Measurements from ENCODE around the gene CGB8.
"Not testable (repeated sequence)": the region's sequence is repeated elsewhere in the genome, so short reads cannot be mapped to it uniquely, and the experiment has no call there.

Gene CGB8

GRCh38 chr19:49019242-49019932 is 29.5 kb downstream of the CGB8 start:
- no peak for TF ChIP-seq CTCF (conservative IDR thresholded peaks at IDR 0.05; ENCODE audit: low read depth, low read length)

GRCh38 chr19:49018388-49019241 is 30.3 kb downstream of the CGB8 start:
- peak overlapping the region; percentile 47 for H3K4me3 ChIP-seq (ENCODE audit: low read depth, low read length)
- not testable (repeated sequence) for DNase-seq (ENCODE audit: low read depth)

More at GRCh38 chr19:49019242-49019932, 29.5 kb downstream of the CGB8 start:
- H3K4me3 ChIP-seq (ENCODE audit: low read depth, low read length) = peak overlapping the region; percentile 47
- peak; percentile 45 for DNase-seq (ENCODE audit: low read depth)

GRCh38 chr19:49017666-49018351 is 31.1 kb downstream of the CGB8 start:
- TF ChIP-seq CTCF (conservative IDR thresholded peaks at IDR 0.05; ENCODE audit: low read depth, low read length) = peak; percentile 61
- peak overlapping the region; percentile 47 for H3K4me3 ChIP-seq (ENCODE audit: low read depth, low read length)
- DNase-seq (ENCODE audit: low read depth) = peak; percentile 62

GRCh38 chr19:49017041-49017665 is 31.8 kb downstream of the CGB8 start, which contains the start of gene LHB:
TSS of gene LHB (minus strand) at chr19:49017091. CDS start at chr19:49017081, 10 bp downstream.
- H3K4me3 ChIP-seq (ENCODE audit: low read depth, low read length) = peak within 1 kb of the TSS; percentile 47
- DNase-seq (ENCODE audit: low read depth) = no peak
- TF ChIP-seq CTCF (conservative IDR thresholded peaks at IDR 0.05; ENCODE audit: low read depth, low read length) = no peak

GRCh38 chr19:49016067-49016839 is 32.7 kb downstream of the CGB8 start:
- no peak for DNase-seq (ENCODE audit: low read depth)
- no peak overlapping the region for H3K4me3 ChIP-seq (ENCODE audit: low read depth, low read length)
- TF ChIP-seq CTCF (conservative IDR thresholded peaks at IDR 0.05; ENCODE audit: low read depth, low read length) = no peak

- no peak for DNase-seq (ENCODE audit: low read depth)
- no peak for TF ChIP-seq CTCF (conservative IDR thresholded peaks at IDR 0.05; ENCODE audit: low read depth, low read length)
- H3K4me3 ChIP-seq (ENCODE audit: low read depth, low read length) = no peak overlapping the region
Observed at GRCh38 chr19:49014870-49015255, 34.0 kb downstream of the CGB8 start.

All from choroid plexus epithelial cell (primary cell).